Fibroblast of peridontal ligament (primary cell): ENCODE data around the gene POLE.

Experiments used
- DNase-seq: peaks from one replicate; pipeline ENCODE4 v3.0.0-alpha.2; 2010; ENCODE audit errors: extremely low read depth

POLE gene

DNA sequence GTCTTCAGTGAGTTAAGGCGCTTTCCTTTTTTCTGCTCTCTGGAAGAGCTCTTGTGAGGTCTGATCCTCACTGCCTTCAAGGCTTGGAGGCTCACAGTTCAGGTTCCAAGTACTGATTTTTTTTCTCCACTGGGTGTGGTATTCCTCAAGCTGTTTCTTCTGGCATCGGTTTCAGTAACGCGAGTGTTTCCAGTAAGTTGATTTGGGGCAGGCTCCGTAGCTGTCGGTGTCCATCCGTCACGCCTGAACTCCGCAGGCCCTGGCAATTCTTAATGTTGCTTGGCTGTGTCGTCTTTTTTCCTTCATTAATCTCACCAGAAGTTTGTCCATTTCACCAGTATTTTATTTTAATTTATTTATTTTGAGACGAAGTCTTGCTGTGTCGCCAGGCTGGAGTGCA, 107.4 kb downstream of the POLE start:
- DNase-seq, result no peak

DNA sequence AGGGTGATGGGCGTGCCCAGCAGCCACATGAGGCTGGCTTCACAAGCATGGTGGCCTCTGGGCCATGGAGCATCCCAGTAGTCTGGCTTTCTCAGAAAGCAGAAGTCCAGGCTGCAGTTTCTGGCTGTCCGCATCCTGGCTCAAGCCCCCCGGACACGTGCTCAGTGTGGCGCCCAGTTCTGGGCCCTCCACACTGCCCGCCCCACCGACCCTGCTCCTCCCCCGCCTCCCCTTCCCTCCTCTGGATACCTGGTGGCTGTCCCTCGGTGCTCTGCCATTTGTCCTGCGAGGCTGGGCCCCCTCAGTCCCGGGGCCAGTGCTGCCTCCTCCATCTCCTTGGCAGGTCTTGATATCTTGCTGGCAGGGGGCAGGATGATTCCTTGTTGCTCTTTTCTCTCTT, 108.3 kb downstream of the POLE start:
- no peak for DNase-seq

DNA sequence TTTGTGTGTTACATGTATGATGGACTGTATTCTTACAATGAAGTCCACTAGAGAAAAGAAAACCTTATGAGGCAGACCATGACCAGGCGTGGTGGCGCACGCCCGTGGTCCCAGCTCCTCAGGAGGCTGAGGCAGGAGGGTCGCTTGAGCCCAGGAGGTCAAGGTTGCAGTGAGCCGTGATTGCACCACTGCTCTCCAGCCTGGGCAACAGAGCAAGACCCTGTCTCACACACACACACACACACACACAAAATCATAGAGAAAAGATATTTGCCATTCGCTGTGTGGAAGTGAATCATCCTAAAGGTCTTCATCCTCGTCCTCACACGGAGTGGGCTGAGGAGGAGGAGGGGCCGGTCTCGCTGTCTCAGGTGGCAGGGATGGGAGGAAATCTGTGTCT, 109.0 kb downstream of the POLE start:
- no peak for DNase-seq

DNA sequence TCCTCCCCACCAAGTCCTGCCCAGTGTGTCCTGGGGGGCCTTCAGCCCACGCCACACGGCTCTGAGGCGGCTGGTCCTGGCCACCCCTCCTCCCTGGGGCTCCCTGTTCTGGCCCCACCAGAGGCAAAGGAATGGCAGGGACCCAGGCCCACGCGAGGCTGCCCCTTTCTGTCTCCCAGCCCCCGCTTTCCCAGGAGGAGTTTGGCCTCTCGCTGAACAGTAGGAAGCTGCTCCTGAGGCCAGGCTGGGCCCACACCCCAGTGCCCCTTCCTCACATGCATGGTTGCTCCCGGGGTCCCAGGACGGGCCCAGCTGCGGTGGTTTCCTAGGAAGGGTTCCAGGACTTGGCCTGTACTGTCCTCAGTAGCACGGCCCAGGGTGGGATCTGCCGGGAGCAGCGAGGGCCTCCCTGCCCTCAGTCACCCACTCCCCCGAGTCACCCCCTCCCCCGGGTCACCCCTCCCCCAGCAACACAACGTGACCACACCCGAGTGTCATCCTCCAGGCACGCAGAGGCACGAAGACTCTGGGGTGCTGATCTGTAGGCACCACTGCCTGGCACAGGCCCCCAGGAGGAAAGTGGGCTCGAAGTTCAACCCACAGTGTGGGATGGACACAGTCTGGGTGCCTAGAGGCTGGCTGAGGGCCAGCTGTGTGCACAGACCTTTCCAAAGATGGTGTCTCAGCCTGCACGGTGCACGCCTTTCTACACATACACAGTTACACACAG, 109.8 kb downstream of the POLE start:
- no peak for DNase-seq

DNA sequence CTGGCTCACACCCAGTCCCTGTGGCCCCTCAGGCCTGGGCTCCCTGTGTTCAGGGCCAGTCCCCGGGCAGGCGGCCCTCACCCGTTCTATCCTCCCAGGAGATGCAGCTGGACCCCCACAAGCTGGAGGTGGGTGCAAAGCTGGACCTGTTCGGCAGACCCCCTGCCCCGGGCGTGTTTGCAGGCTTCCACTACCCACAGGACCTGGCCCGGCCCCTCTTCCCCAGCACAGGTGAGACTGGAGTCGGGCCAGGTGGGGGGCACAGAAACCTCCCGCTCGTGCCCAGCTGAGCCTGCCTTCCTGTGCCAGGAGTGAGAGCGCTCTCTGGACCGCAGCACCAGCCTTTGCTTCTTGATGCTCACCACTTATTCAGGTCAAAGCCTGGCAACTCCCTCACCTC, 110.4 kb downstream of the POLE start:
- DNase-seq, result no peak

DNA sequence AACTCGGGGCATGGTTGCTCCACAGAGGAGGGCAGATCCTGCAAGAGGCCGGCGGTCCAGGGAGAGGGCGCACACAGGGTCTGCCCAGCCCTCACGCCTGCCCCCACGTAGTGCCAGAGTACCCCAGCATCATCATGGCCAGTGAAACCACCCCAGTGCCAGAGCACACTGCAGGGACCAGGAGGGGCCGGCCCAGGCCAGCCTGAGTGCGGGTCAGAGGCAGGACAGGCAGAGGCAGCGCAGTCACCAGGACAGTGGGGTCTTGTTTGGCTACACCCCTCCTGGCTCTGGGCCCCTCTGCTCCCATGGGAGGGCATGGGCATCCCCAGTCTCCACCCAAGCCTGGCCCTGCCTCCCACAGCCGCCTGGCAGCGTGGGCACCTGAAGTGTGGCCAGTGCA, 111.5 kb downstream of the POLE start:
- DNase-seq, result no peak

DNA sequence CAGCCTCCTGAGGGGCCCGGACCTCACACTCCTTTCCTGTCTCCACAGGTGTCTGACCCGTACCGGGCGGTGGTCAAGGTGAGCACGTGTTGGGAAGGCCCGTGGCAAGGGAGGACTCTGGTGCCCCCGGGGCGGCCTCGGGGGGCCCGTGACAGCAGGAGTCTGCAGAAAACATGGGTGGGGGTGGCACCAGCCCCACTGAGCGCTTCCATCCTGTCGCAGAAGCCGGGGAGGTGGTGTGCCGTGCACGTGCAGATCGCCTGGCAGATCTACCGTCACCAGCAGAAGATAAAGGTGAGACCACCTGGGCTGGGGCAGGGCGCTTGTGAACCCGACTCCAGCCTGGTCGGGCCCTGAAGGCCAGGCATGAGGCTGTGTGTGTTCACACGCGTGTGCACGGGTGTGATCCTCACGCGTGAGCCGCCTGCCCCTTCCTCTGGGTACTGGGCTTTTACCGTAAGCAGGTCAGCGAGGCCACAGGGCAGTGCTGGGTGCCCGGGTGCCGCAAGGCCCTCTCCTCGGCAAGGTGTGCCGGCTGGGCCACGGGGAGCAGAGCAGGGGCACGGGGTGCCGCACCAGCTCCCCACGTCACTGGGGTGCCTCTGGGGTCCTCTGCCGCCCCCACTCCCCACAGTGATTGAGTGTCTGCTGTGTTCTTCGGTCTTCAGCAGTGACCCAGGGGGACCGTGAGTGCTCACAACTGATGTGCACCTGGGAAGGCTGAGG, 112.7 kb downstream of the POLE start:
- DNase-seq, result no peak
